ENCODE results near the gene NAGPA.

NAGPA gene

DNA sequence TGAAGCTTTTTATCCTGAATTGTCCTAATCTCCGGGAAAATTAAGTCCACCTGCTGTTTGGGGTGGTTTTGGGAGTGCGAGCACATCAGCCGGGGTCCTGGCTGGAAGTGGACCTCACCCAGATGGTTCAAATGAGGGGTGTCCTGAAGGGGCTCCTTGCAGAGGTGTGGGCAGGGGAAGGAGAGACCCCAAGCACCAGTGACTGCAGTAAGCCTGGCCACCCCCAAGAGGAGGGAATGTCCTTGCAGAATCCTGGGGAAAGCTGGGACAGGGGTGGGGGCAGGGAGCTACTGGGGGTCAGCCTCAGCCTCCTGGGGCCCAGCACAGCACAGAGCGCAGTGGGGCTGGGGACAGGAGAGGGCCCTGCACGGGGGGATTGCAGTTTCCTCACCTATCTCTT, 29.4 kb downstream of the NAGPA start:
- no peak for DNase-seq (ENCODE audit: low read depth in 2 of 2, low spot score in 1 of 2)

DNA sequence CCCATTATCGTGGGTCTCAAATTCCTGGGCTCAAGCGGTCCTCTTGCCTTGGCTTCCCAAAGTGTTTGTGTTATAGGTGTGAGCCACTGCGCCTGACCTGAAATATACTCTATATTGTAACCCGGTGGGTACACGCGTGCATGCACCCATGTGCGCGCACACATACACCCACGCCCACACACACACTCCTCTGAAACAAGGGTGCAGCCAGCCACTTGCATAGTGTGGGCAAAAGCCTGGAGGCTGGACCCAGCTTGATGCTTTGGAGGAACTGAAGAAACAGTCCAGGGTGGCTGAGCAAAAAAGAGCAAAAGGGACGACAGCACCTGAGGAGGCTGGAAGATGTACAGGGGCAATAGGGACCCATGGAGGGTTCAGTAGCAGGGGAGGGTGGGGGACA, 29.9 kb downstream of the NAGPA start:
- no peak for DNase-seq (ENCODE audit: low read depth in 2 of 2, low spot score in 1 of 2)

DNA sequence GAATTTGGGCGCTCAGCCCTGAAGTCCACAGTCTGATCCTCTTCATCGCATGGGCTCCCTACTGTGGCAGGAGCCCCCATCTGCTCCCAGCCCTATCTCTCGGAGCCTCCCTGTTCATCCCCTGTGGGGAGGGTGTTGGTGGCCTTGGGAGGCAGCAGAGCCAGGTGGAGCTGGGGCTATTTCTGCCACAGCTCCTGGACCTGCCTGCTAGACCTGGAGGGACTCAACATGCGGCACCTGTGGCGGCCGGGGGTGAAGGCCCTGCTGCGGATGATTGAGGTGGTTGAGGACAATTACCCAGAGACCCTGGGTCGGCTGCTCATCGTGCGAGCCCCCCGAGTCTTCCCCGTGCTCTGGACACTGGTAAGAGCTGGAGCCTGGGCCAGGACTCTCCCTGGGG, 30.5 kb downstream of the NAGPA start:
- DNase-seq (ENCODE audit: low read depth in 2 of 2, low spot score in 1 of 2), result no peak

DNA sequence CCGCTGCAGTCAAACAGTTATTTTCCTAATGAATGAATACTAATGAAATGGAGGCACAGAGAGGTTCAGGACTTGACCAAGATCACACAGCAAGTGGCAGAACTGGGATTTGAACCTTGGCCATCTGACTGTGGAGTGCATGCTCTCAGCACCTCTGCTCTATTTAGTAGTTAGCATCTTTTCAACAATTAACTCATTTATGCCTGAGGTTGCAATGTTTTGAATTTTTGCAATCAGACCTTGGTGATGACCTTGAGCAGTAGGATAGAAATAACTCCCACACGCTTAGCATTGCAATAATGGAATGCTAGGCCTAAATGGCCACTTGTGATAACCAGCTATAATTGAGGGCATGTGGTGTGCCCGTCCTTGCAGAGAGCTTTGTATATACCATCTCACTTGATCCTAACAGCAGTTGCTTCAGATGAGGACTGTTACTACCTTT, 31.0 kb downstream of the NAGPA start:
- DNase-seq (ENCODE audit: low read depth in 2 of 2, low spot score in 1 of 2), result no peak

DNA sequence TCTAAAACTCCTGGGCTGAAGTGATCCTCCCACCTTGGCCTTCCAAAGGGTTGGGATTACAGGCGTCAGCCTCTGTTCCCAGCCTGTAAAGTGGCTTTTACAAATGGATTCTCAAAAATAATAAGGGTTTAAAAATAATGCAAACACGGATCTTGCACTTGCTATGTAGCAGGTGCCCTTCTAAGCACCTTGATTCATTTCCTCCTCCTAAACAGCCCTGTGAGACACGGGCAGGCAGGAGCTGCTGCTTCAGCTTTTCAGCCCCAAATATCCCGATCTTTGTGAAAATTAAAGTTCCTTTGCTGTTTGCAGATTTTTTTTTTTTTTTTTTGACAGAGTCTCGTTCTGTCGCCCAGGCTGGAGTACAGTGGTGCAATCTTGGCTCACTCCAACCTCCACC, 31.7 kb downstream of the NAGPA start:
- no peak for DNase-seq (ENCODE audit: low read depth in 2 of 2, low spot score in 1 of 2)

DNA sequence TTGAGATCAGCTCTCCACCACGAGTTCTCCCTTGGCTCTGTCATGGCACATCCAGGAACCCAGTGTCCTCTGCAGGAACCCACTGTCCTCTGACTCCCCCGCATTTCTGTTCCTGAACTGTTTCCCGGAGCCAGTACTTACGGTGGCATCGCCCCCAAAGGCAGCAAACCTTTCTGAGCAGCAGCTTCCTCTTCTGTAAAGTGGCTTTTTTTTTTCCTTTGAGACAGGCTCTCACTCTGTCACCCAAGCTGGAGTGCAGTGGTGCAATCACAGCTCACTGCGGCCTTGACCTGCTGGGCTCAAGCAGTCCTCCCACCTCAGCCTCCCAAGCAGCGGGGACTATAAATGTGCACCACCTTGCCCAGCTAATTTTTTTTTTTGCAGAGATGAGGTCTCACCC, 32.2 kb downstream of the NAGPA start:
- no peak for DNase-seq (ENCODE audit: low read depth in 2 of 2, low spot score in 1 of 2)

DNA sequence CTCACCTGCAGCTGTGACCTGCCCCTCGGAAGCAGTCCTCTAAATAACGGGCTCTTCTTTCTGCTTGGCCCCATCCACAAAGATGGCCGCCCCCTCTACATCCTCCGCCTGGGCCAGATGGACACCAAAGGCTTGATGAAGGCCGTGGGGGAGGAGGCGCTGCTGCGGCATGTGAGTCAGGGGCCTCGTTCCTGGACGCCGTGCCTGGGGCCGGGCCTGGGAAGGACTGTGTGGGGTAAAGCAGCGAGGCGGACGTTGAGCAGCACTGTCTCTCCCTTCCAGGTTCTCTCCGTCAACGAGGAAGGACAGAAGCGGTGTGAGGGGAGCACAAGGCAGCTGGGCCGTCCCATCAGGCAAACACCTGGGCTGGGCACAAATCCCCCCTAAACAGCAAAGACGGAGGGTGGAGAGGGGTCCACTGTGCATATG, 33.1 kb downstream of the NAGPA start:
- DNase-seq (ENCODE audit: low read depth in 2 of 2, low spot score in 1 of 2), result no peak

DNA sequence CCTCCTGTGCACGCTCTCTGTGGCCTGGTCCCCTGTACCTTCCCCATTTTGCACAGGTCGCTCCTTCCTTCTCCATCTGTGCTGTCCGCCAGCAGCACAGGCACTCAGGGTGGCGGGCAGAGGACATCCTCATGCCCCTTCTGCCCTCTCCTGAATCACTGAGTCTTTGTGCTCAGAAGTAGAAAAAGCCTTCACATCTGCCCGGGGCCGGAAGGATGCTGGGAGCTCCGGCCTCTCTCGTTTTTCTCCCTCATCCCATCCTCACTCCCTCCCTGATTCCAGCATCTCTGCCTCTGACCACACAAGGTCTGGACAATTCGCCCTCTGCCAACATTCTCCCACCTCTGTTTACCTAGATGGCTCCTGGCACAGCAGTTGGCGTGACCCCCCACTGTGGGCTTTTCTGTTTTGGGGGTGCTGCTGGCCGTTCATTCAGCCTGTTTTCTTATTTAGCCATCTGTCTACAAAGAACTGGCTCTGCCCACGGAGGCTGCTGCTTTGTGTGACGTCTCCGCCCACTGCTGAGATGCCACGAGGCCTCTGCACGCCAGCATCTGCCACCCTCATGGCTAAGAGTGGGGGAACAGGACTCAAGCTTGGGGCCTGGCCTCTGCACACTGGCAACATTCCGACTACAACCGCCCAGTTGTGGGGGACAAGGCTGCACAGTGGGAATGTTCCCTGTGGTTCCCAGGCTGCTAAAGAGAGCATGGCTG, 38.9 kb downstream of the NAGPA start:
- DNase-seq (ENCODE audit: low read depth in 2 of 2, low spot score in 1 of 2), result no peak

DNA sequence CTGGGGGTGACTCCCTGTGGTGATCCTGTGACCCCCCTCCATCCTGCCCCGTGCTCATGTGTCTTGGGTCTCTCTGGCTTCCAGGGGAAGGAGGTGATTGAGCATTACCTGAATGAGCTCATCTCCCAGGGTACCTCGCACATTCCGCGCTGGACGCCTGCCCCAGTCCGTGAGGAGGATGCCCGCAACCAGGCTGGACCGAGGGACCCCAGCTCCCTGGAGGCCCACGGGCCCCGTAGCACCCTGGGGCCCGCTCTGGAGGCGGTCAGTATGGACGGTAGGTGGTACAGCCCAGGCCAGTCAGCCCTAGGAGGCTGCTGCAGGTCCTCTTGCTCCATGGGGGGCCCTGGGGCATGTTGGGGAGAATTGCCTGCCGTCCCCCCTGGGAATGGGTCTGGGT, 42.0 kb downstream of the NAGPA start:
- DNase-seq (ENCODE audit: low read depth in 2 of 2, low spot score in 1 of 2), result no peak

DNA sequence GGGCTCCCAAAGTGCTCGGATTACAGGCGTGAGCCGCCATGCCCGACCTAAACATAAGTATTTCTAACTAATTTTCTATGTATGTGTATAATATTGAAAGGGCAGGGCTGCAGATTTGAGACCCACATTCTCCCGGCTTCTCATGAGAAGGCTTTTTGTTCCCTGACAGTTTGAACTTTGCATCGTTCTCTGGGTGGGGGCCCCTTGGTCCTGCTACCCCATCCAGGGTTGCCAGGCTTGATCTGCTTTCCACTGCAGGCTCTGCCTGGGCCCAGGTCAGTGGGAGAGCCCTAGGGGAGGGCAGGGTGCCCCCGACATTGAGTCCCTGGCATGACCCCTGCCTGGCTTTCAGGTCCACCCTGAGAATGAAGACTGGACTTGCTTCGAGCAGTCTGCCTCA, 43.3 kb downstream of the NAGPA start:
- no peak for DNase-seq (ENCODE audit: low read depth in 2 of 2, low spot score in 1 of 2)

DNA sequence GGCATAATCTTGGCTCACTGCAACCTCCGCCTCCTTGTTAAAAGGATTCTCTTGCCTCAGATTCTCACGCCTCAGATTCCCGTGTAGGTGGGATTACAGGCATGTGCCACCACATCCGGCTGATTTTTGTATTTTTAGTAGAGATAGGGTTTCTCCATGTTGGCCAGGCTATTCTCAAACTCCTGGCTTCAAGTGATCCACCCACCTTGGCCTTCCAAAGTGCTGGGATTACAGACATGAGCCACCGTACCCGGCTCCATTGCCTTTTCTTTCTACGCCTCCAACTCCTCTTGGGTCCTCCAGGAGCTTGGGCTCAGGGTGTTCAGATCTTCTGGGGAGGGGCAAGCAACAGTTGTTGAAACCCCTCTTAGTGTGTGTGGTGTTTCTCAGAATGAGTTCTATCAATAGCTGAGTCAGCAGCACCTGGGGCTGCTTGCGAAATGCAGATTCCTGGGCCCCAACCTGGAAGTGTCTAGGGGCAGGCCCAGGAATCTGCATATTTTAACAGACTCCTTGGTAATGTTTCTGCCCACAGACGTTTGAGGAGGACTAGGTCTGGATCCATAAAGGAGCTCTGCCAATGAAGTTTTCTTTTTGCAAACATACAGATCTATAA, 44.2 kb downstream of the NAGPA start:
- DNase-seq (ENCODE audit: low read depth in 2 of 2, low spot score in 1 of 2), result no peak

DNA sequence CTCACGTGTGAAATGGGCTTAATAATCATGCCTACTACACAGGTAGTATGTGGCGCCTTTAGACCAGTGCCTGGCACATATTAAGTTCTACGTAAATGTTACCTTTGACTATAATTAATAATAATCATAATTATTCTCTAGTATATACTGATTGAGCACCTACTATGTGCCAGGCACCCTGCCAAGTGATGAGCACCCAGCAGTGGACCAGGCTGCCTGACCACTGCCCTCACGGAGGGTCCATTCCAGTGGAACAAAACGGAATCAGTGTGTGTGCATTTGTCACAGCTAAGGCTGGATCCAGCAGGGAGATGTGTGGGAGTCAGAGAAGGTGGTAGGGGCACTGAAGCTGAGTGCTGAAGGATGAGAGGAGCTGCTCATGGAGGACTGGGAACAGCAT, 45.1 kb downstream of the NAGPA start:
- DNase-seq (ENCODE audit: low read depth in 2 of 2, low spot score in 1 of 2), result no peak

DNA sequence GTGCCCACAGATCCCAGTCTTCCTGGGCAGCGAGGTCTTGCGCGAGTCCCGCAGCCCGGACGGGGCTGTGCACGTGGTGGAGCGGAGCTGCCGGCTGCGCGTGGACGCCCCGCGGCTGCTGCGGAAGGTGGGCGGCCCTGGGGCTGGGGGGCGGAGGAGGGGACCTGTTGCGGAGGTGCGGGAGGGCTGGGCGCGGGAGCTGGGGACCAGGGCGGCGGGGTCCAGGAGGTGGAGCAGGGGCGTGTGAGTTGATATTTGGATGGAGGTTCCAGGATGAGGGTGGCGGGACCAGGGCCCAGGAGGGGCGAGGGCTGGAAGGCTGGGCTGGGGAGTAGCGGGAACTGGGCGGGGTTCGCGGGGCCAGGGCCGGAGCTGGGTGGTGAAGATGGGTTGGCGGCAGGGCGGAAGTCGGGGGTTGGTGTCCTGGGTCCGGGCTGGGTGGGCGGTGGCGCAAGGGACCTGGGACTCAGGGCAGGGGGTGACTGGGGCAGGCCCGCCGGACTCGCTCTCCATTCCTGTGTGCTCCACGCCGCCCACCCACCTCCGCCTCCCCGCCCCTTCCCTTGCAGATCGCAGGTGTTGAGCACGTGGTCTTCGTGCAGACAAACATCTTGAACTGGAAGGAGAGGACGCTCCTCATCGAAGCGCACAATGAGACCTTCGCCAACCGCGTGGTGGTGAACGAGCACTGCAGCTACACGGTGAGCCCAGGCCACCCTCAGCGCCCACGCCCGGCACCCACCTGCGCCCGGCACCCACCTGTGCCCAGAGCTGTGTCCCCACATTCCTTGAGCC, 46.0 kb downstream of the NAGPA start:
- no peak for DNase-seq (ENCODE audit: low read depth in 2 of 2, low spot score in 1 of 2)

DNA sequence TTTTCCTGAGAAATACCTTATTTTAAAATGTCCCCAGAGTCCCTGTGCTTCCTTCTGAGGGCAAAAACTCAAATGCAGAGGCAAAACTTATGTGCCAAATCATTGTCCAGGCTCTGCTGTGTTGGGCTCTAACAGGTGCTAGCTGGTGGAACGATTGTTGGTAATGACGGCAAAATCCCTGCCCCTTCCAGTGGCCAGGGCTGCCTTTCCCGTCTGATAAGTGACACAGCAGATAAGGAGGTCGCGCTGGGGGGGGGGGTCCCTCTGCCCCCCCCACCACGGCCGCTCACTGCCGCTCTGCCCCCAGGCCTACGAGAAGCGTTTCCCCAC, 46.5 kb downstream of the NAGPA start:
- no peak for DNase-seq (ENCODE audit: low read depth in 2 of 2, low spot score in 1 of 2)

DNA sequence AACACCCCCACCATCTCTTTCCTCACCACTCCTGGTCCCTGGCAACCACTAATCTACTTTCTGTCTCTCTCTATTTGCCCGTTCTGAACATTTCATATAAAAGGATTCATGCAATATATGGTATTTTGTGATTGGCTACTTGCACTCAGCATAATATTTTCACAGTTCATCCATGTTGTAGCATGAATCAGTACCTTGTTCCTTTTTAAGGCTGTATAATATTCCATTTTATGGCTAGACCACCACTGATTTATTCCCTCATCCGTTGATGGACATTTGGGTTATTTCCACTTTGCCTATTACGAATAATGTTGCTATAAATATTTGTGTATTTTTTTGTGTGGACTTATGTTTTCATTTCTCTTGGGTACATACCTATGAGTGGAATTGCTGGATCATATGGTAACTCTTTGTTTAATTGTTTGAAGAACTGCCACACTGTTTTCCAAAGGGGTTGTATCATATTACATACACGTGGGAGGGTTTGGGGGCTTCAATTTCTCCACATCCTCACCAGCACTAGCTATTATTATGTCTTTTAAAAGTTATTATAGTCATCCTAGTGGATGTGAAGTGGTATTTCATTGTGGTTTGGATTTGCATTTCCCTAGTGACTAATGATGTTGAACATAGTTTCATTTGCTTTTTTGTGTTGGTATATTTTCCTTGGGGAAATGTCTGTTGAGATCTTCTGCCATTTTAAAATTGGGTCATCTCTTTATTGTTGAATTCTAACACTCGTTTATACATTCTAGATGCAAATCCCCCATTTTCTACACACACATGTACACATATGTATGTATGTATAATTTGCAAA, 49.4 kb downstream of the NAGPA start:
- DNase-seq (ENCODE audit: low read depth in 2 of 2, low spot score in 1 of 2), result no peak

DNA sequence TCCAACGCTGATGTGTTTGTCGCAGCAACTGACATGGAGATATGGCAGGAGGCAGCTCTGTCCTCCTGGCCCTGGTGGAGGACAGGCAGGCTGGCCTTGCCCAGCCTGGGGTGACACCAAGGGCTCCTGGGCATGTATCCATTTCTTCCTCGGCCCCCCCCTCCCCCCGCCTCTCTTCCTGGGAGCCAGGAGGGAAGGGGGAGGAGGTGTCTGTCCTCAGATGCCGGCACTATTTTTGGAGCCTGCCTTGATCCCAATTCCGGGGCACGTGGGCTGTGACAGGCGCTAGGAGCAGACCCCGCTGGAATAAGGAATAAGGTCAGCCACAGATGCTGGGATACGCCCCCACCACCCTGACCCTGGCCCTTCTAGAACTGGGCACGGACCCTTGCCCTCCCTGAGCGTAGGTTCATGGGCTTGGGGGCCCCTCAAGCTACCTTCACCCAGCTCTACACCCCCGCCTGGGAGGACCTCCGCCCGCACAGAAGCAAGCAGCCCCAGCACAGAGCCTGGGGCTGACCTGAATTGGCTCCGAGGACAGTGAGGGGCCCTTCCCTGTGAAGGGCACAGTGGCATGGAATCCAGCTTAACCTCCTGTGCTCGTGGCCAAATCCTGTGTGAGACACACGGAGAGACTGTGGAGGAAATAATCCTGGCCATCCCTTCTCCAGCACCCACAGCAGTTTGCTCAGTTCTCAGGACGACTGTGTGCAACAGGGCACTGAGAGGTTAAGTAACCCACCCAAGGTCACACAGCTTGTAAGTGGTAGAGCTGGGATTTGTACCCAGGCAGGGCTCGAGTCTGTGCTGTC, 51.5 kb downstream of the NAGPA start:
- no peak for DNase-seq (ENCODE audit: low read depth in 2 of 2, low spot score in 1 of 2)

DNA sequence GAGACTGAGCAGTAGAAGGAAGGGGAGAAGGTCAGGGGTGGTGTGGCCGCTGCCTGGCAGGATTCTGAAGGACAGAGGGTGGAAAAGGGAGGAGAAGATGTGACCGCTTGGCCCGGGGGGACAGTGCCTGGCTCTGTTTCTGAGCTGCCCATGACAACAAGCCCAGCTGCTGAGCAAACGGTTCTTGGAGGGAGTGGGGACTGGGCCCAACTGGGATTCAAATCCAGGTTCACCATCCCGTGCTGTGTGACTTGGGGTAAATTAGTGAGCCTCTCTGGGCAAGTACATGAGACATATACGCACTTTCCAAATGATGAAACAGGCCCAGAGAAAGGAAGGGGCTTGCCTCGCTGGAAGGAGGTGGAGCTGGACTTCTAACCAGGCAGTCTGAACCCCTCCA, 52.3 kb downstream of the NAGPA start:
- DNase-seq (ENCODE audit: low read depth in 2 of 2, low spot score in 1 of 2), result no peak

DNA sequence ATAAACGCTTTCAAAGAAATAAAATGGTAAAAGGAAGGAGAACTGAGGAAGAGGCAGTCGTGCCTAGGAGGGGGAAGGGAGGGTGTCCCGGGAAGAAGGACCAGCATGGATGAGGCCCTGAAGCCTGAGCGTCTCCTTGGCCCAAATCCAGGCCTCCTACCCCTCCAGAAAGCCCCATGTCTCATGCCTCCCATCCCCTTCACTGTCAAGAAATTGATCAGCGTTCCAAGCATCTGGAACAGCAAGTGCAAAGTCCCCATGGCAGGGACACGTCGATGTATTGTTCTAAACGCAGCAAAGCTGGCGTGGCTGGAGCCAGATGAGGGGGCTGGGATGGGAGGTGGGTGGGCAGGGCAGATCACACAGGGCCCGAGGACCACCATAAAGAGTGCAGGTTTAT, 53.0 kb downstream of the NAGPA start:
- no peak for DNase-seq (ENCODE audit: low read depth in 2 of 2, low spot score in 1 of 2)

DNA sequence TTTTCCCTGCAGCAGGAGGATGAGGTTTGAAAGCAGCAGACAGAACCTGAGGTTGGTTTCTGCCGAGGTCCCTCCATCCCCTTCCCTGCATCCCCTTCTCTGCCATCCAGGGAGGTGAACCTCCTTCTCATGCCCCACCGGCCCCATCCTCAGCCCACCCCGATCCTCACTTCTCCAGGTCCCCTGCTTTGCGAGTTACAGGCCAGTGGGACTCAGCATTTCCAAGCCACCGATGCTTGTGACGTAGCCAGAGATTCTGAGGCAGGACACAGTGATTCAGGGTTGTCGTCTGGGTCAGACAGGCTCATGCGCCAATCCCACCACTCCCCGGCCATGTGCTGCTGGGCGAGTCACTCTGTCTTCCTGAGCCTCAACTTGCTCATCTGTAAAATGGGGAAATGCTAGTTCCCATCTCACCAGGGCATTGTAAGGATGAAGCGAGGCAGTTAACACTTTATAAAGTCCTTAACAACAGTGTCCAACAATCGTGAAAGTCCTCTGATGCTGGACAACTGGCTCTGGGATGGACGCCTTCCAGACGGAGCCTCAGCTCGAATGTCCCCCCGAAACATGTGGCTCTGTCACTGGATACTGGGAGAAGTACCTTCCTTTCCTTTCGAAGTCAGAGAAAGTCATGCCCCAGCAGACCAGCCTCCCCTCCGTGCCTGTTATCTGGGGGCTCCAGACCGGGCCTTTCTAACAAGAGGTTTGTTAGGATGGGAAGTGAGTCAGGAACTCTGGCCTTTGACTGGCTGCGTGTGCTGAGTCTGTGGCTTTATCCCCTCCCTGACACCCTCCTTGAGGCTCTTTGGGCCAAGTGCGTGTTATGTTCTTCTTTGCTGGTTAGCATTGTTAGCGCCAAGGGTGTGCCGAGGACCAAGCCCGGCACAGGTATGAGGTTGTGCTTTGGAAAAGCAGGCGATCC, 53.7 kb downstream of the NAGPA start:
- no peak for DNase-seq (ENCODE audit: low read depth in 2 of 2, low spot score in 1 of 2)

DNA sequence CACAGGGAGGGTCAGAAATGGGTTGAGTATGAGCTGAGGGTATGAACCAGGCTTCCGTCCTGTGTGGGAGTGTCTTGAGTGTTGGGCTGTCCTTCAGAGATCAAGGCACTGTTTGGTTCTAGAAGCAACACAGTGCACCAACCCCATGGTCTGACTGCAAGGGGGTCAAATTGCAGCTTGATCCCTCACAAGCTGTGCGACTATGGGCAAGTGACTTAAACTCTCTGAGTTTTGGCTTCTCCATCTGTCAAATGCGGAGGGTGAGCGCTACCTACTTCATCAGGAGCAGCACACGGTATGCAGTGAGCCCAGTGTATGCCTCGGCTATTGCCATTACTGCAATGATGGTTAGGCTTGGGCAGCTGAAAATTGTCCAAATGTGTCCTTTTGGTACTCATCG, 54.6 kb downstream of the NAGPA start:
- DNase-seq (ENCODE audit: low read depth in 2 of 2, low spot score in 1 of 2), result no peak

All from stimulated activated CD8-positive, alpha-beta memory T cell treated with anti-CD3 and anti-CD28 coated beads, Interleukin-4, amount 100 ng/mL, for 4 hours (primary cell).